ENCODE results near the gene OGT.
"Not testable (repeated sequence)": the region's sequence is repeated elsewhere in the genome, so short reads cannot be mapped to it uniquely, and the experiment has no call there.

OGT gene

DNA sequence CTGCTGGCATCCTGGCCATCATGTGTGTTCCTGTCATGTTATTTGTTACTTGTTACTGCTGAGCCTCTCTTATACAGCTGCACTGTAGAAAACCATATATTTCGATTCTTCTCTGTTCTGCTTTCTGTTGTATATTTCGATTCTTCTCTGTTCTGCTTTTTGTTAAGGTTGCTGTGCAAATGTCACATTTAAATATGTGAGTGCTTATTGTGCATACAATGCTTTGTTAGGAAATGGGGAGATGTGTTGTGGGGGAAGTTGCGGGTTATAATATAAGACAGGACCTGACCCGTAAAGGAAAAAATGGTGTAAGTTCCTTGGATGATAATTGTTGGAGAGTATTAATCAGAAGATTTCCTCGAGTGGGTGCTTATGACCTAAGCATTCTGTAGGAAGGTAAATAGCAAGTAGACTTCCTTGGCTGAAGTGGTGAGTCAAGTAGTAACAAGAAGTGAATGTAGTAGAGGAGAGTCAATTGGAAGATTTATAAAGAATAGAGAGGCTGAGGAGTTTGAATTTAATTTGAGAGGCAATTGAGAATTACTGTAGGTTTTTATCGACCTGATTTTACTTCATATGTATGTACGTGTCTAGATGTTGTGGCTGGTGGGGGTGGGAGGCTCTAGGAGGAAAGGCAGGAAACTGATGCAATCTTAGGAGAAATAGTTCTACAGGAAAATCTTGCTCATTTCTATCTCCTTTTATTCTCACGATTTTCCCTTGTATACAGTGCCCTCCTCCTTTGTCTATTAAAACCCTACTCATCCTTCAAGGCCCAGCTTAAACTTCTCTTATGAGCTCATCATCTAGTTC is 8.5 kb downstream of the OGT start:
- DNase-seq: no peak

DNA sequence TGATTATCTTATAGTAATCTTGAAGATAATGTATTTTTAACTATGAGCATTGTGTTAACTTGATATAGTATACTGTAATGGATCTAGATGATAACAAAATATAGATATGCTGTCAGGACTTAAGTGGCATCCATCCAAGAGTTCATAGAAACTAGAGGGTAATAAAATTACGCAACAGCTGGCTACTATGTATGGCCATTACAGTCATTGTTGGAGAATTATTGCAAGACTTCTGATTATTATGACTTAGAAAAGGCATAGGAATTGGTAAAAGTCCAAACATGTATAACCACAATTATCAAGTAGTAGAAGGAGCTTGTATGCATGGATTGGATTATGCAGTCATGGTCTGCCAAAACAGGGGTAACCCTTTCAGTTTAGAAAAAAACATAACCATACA is 9.5 kb downstream of the OGT start:
- DNase-seq: no peak

DNA sequence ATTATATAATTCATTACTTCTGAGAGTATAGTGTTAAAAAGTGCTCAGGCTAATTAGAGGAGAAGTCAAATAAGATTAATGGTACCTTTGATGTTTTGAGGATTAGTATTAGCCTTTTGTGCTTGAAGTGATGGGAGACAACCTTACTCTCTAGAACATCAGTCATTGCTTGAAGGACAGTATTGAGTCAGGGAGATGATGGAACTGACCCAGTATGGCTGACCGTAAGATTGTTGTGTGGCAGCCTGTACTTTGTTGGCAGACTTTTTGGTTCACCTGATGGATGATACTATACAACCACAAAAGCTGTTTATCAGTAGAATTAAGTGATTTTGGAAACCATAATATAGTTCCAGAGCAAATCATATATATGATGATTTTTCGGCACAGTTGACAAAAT is 9.9 kb downstream of the OGT start:
- DNase-seq: no peak

DNA sequence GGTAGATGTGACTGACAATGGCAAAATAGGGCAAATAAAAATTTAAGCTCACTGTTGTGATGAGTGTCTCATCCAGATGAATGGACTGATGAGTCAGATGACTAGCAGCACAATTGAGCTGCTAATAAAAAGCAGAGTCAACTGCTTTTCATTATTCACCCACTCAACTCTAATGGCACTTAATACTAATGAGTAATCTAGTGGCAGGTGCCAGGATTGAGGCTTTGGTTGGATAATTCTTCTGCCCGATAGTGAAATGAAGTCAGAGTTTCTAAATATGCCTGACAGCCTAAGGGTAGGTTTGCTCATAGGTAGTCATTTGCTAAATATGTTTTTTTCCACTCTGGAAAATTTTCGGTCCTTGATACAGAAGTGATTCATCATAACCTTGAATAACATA is 10.4 kb downstream of the OGT start:
- no peak for DNase-seq

DNA sequence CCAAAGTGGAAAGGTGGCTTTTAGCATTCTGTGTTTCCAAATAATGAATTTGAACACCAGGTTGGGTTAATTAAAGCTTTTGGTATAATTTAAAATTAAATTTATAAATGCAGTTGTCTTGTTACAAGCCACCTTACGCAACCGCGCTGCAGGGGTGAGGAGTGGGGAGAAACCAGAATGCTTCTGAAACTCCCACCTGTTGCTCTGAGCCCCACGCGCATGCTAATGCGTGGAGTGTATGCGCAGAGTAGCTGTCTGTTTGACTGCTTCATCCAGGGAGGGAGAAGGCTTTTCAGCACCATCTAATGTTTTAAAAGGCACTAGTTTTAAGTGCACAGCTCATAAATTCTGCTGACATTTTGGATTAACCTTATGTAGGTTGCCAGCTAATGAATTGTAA is 12.5 kb downstream of the OGT start:
- DNase-seq: no peak

DNA sequence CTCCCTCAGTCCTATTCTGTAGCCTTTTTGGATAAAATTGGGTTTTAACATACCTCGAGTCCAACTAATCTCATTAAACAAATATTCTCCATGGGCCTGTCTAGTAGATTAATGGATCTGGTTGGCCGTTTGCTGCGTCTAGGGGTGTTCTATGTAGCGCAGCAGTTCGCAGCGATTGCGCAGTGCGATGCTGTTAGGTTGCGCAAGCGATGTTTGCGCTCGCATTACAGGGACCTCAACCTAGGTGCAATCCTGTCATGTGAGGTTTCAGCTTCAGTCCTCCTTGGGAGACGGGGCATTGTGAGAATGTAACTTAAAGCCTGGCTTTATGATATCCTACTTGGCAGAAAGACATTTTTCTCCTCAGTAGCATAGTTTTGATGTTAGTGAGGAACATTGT is 14.0 kb downstream of the OGT start:
- no peak for DNase-seq

DNA sequence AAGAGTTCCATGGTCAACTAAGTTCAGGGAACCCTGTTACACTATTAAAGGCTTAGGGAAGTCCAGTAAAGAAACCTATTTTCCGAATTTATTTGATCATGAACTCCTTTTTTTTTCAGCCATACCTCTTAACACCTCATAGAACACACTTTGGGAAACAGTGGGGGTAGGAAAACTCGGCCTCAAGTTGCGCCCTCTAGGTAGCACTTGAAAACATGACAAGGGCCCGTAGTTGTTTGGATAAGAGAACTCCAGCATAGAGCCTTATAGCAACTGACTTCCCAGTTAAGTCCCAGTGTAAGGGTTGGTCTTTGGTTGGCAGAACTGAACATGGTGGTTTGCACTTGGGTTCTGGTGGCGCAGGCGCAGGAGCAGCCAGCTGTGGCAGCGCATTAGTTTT is 14.4 kb downstream of the OGT start:
- DNase-seq: no peak

DNA sequence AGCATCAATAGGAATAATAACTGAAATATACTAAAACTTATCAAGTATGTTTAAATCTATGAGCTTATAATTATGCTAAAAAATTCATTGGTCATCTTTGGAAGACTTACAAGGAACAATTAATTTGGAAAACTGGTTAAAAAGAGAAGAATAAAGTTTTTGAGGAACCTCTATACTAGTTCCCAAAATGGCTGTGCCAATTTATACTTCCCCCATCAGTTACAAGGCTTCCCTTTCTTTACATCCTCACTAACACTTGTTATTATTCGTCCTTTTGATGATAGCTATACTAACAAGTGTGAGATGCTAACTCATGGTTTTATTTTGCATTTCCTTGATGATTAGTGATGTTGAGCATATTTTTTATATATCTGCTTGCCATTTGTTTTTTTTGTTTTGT is 17.1 kb downstream of the OGT start:
- DNase-seq: no peak

DNA sequence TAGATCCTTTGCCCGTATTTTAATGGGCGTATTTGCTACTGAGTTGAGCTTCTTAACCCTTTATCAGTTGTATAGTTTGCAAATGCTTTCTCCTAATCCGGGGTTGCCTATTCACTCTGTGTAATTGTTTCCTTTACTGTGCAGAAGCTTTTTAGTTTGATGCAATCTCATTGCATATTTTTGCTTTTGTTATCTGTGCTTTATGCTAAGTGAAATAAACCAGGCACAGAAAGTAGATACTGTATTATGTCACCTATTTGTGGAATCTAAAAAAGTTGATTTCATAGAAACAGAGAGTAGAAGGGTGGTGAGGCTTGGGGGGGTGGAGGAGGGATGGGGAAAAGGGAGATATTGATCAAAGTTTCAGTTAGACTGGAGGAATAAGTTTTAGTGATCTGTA is 17.7 kb downstream of the OGT start:
- no peak for DNase-seq

DNA sequence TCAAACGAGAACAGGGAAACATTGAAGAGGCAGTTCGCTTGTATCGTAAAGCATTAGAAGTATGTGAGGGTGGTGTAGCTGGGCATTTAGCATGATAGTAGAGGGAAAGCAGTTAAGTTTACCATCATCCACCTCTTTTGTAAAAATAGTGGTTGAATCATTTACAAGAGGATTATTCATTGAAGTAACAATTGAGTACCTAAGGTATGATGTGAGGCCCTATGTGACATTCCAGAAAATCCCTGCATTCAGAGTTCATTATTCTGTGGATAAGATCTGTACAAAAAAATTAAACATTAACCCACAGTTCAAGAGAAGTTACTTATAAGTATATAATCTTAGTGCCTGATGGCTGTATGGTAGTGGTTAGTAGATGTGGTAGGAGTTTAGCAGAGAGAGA is 23.1 kb downstream of the OGT start:
- no peak for DNase-seq

DNA sequence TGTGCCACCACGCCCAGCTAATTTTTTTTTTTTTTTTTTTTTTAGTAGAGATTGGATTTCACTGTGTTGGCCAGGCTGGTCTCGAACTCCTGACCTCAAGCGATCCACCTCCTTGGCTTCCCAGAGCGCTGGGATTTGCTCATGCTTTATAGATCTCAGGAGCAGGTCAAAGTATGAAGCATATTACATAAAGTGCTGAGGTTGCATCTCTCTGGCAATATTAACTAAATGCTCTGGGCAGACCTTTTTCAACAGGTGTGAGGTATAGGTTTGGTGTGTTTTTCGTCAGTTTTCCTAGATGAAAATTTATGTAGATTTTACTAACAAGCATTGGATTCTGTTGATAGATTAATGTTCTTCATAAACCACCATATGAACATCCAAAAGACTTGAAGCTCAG is 26.0 kb downstream of the OGT start:
- no peak for DNase-seq

DNA sequence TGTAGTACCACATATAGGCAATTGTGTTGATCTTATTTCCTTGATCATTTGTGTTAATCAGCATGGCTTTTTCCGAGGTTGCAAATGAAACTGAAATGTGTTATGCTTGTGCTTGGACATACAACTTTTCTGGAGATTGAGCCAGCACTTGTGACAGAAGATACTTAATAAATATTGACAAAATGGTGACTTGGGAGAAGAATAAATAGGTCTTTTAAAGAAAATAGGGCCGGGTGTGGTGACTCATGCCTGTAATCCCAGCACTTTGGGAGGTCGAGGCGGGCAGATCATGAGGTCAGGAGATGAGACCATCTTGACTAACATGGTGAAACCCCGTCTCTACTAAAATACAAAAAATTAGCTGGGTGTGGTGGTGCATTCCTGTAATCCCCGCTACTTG is 26.9 kb downstream of the OGT start:
- not testable (repeated sequence) for DNase-seq

DNA sequence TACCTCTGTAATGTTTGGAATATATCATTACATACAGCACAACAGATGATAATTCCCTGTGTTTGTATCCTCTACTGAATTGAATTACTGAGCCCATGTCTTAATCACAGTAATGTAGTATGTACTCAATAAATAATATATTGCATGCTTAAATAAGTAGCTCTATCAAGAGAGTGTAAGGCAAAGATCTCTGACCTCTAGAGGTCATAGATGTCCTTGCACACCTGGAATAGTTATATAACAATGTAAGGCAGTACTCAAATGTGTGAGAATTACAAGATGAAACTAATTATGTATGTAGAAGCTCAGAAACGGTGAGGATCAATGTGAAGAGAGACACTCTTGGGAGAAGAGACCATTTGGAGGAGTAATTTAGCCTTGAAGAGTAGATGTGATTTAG is 31.0 kb downstream of the OGT start:
- no peak for DNase-seq

DNA sequence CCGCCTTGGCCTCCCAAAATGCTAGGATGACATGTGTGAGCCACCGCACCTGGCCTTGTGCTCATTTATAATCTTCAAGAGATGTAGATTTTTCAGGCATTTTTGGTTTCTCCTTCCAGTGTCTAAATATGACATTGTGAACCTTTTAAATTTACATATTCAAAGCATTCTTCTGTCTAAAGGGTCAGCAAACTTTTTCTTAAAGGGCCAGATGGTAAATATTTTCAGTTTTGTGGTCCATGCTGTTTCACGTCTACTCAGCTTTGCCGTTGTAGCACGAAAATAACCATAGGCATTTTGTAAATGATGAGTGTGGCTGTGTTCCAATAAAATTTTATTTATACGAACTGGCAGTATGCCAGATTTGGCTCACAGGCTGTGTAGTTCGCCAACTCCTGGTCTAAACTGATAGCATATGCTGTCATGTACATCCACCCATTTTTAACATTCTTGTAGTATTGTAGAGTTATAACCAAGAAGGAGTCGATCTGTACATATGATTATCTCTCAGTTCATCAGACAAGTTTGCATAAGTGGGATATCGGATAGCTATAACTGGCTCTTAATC is 32.7 kb downstream of the OGT start:
- DNase-seq: no peak

DNA sequence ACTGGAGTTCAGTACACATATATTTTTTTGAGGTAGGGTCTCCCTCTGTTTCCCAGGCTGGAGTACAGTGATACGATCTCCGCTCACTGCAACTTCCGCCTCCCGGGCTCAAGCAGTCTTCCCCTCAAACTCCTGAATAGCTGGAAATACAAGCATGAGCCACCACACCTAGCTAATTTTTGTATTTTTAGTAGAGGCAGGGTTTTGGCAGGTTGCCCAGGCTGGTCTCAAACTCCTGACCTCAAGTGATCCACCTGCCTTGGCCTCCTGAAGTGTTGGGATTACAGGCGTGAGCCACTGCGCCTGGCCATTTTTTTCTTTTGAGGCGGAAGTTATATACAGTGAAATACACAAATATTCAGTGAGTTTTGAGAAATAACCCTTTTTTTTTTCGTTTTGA is 38.5 kb downstream of the OGT start:
- not testable (repeated sequence) for DNase-seq

DNA sequence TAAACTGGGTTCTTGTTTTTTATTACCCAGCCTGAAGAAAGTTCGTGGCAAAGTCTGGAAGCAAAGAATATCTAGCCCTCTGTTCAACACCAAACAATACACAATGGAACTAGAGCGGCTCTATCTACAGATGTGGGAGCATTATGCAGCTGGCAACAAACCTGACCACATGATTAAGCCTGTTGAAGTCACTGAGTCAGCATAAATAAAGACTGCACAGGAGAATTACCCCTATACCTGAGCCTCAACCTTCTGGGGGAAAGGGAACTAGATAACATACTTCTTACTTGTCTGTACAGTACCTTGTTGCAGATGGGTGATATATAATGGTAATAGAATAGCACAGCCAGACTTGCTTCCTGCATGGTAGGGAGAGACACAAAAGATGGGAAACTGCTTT is 40.7 kb downstream of the OGT start:
- no peak for DNase-seq

DNA sequence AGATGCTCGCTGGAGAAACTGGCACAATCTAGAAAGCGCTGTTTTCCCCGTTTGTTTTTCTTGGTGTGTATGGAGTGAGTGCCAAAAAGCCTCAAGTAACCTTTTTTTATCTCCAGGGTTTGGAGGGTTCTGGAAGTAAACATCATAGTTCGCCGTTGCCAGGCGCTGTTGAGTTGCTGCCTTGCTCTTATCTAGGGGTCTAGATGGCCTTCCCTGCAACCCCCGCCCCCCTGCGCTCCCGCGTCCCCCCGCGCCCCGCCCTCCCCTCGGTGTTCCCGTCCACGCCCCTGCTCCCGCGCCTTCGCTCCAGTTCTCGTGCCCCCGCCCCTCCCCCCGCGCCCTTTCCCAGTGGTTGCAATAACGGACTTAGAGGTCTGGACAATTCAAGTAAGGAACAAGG is 44.8 kb downstream of the OGT start:
- DNase-seq: no peak

DNA sequence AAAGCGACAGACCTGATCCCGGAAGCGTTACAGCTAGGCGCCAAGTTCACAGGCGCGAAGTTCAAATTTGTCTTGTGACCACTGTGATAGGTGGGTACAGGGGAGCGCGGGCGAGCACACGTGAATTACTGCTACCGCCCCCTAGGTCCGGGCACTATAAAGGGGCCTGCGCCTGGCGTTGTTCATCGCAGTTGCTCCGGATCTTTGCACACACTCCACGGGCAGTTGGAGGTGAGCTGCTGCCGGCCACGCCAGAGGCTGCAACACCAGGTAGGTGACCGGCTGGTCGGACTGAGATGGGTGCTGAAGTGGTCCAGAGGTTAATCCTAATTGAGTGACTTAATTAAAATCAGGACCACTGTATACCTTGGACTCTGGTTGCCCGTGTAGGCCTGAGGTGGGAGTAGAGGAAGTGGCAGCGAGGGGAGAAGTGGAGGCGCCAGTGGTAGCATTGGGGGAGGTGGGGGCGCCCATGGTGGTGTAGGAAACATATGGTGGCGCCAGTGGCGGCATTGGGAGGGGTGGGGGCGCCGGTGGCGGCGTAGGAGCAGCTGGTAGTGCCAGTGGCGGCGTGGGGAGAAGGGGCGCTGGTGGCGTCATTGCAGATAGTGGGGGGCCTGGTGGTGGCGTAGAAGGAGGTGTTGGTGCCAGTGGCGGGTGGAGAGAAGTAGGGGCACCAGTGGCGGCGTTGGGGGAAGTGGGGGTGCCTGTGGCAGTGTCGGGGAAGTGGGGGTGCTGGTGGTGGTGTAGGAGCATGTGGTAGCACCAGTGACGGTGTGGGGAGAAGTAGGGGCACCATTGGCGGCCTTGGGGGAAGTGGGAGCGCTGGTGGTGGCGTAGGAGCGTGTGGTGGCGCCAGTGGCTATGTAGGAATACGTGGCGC is 45.6 kb downstream of the OGT start, which contains the start of gene GCNA:
Gene GCNA, plus strand, starts transcription at position 185 of the 883 bp plus-strand sequence. CDS start 2,385 bp downstream, outside the sequence.
- no peak for DNase-seq

DNA sequence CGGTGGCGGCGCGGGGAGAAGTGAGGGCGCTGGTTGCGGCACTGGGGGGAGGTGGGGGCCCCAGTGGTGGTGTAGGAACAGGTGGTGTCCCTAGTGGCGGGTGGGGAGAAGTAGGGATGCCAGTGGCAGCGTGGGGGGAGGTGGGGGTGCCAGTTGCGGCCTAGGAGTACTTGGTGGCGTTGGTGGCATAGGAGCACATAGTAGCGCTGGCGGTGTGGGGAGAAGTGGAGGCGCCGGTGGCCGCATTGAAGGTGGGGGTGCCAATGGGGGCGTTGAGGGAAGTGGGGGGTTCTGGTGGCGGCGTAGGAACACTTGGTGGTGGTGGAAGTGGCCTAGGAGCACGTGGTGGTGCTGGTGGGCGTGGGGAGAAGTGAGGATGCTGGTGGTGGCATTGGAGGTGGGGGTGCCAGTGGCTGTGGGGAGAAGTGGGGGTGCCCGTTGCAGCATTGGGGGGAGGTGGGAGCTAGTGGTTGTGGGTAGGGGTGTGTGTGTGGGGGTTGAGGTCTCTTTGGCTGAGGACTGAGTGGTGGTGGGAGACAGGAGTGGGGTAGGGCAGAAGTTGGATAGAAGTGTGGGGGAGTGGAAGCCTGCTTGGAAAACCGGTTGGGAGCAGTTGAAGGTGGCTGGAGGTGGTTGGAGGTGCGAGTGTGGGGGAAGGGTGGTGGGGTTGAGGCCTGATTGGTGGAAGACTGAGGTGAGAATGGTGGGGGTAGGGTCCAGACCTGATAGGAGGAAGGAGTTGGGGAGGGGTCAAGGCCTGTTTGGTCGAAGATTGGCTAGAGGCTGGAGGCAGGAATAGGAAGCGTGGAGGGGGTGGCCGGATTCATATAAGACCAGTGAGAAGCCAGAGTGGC is 46.5 kb downstream of the OGT start:
- no peak for DNase-seq

DNA sequence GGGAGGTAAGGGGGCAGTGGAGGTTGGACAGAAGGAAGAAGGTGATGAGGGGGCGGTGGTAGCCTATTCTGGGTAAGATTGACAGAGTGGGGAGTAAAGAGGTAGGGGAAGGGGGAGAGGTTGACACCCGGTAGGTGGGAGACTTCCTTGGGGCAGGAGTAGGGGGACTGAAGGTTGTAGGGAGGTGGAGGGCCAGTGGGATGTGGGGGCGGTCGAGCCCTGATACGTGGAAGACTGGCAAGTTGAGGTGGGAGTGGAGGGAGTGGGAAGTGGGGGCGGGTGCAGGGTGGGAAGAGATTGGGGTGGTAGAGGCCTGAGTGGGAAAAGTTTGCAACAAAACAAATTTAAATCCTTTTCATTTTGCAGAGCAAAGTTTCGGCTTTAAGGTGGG is 47.1 kb downstream of the OGT start:
- no peak for DNase-seq

DNA sequence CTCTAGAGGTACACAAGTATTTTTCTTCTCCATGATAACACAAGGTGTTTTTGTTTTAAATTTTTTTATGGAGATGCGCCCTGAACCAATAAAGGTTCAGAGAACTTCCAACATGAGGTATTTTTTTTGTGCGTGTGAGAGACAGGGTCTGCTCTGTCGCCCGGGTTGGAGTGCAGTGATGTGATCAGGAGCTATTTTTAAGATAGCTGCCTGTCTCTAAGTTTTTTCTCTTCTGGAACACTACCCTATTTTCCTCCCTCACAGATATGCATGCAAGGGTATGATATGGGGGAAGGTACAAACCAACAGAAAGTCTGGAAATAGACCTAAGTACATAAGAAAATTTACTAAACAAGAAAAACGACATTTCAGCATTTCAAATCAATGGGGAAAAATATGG is 48.3 kb downstream of the OGT start:
- DNase-seq: no peak

DNA sequence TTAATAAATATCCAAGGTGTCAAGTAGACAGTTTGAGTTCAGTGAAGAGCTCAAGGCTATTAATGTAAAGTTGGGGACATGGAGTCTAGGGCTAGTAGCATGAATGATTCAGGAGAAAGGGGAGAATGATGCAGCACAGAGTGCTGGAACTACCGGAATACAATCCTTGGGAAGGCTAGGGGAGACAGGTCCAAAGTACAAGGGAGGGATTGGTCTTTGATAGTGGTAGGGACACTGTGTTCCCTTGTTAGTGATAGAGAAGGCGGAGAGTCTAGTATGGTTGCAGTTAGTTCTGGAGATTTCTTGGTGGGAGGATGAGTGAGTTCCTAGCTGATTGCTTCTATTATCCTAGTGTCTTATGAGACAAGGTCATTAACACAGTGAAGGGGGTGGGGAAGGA is 54.0 kb downstream of the OGT start:
- no peak for DNase-seq

DNA sequence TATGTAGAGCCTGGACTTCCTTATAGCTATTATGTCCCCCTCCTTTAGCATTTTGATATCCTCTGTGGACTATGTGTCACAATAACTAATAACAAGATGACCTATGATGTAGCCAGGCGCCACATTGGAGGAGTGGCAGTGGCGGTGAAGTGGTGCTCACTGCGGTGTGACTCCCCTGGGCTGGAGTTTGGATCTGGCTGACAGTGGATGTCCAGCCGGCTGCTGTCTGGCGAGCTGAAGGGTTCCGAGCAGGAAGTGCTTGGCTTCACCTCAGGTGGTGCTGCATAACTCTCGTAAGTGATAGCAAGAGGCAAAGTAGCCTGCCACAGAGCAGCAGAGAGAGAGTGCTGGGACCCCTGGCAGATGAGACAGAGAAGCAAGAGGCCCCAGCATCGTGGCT is 60.3 kb downstream of the OGT start:
- DNase-seq: not testable (repeated sequence)

All from NCI-H1436 (cell line).